CD4-positive, alpha-beta T cell (primary cell): ENCODE data around the gene SNTB2. TPM values are rescaled to one million over a fixed set of nuclear protein-coding genes. Genes with fewer than 3 reads are reported as not detected.

Experiments
- ATAC-seq: fragments of 200-7000 bp; cut with Tn5 transposase; one replicate; pipeline ENCODE4 v1.10.0; 2022; ENCODE audit warnings: mild to moderate bottlenecking; ENCODE audit not compliant: poor library complexity
- CTCF ChIA-PET: fragments of 350-600 bp; sonication (Branson Sonifier 250); formaldehyde crosslinking; loops from one replicate; lab custom pipeline; 2021; ENCODE audit warnings: antibody characterized with exemption, inconsistent platforms; lab: Charles Lee
- POLR2A ChIA-PET: fragments of 350-600 bp; sonication (Branson Sonifier 250); formaldehyde crosslinking; loops from one replicate; lab custom pipeline; 2021; ENCODE audit warnings: antibody characterized with exemption, inconsistent platforms; lab: Charles Lee
- DNase-seq, 14 experiments: peaks; one replicate each; pipeline ENCODE4 v3.0.0-alpha.2; 2013 to 2020; ENCODE audit warnings: mixed read lengths in 2 of 14
- H3K27ac ChIP-seq, 2 donors: one replicate each; pipeline versions ENCODE4 v1.5.1 to v1.7.0; 2013; ENCODE audit warnings: low read length in 2 of 2, low read depth in 1 of 2, mild to moderate bottlenecking in 1 of 2
- H3K27me3 ChIP-seq, 2 experiments: 1 replicate in 1 of 2; 2 replicates in 1 of 2; pipeline versions ENCODE4 v1.6.1 to v1.7.0; 2013; ENCODE audit warnings: low read length in 2 of 2, control low read depth in 1 of 2, mild to moderate bottlenecking in 1 of 2, moderate library complexity in 1 of 2; ENCODE audit not compliant: insufficient read depth in 2 of 2, control insufficient read depth in 1 of 2
- H3K36me3 ChIP-seq: one replicate; pipeline ENCODE4 v1.6.1; 2013; ENCODE audit warnings: low read length, control low read depth; ENCODE audit not compliant: insufficient read depth
- H3K4me1 ChIP-seq: one replicate; pipeline ENCODE4 v1.6.1; 2013; ENCODE audit warnings: low read length, control low read depth; ENCODE audit not compliant: insufficient read depth
- H3K4me3 ChIP-seq: one replicate; pipeline ENCODE4 v1.5.1; 2013; ENCODE audit warnings: mild to moderate bottlenecking, low read length, moderate library complexity
- H3K9me3 ChIP-seq, 2 experiments: 1 replicate in 1 of 2; 2 replicates in 1 of 2; pipeline versions ENCODE4 v1.6.1 to v1.7.0; 2013; ENCODE audit warnings: low read length in 2 of 2, mild to moderate bottlenecking in 2 of 2, control low read depth in 1 of 2, moderate library complexity in 1 of 2; ENCODE audit not compliant: control insufficient read depth in 1 of 2, insufficient read depth in 1 of 2
- H3K27ac Mint-ChIP-seq: one replicate; pipeline ENCODE4 v1.8.0; 2020; ENCODE audit warnings: mixed read lengths
- H3K27me3 Mint-ChIP-seq: one replicate; pipeline ENCODE4 v1.8.0; 2021; ENCODE audit warnings: mixed read lengths
- H3K36me3 Mint-ChIP-seq: one replicate; pipeline ENCODE4 v1.8.0; 2021; ENCODE audit warnings: low read depth, mixed read lengths
- H3K4me1 Mint-ChIP-seq: one replicate; pipeline ENCODE4 v1.8.0; 2021; ENCODE audit warnings: low read depth, mixed read lengths
- H3K4me3 Mint-ChIP-seq: one replicate; pipeline ENCODE4 v1.8.0; 2020; ENCODE audit warnings: mild to moderate bottlenecking, mixed read lengths
- H3K9me3 Mint-ChIP-seq: one replicate; pipeline ENCODE4 v1.8.0; 2020; ENCODE audit warnings: mixed read lengths
- intact Hi-C, 2 experiments: fragments of 100-400 bp; cut with DNase I in 1 of 2; cut with micrococcal nuclease in 1 of 2; formaldehyde crosslinking; loops; one replicate each; pipeline versions ENCODE4 v1.15.1 to v1.9.0; 2023 to 2025; cut with DNase I, micrococcal nuclease
- total RNA-seq, 174 experiments: library from RNA in 2 of 174; stranded (reverse) in 2 of 174; gene quantifications; one replicate each; pipeline ENCODE4 v1.2.3 and lab custom pipeline; 2021 to 2026
- TF ChIP-seq, protein P1 (sequence below): fragments of 200-600 bp; IDR thresholded peaks from one replicate; pipeline ENCODE4 v1.8.0; 2022; ENCODE audit warnings: antibody characterized with exemption, mild to moderate bottlenecking

Gene SNTB2
- total RNA-seq, 2 experiments from 2014 or later = 10.1 to 11.4 TPM

DNA sequence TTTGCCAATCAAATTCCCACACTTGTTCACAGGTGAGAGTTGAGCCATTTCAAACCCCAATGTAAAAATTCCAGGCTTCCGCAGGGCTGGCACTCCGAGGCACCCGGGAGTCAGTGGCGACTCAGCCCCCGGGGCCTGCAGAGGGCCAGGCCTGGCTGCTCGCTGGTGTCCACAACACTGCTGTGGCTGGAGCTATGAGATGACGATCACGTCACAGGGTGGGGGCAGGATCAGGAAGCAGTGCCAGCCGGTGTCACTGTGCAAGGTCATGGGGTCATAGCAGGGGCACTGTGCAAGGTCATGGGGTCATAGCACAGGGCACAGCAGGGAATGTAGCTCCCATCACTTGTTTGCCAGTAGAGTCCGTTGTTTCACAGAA lies 131.9 kb downstream of the SNTB2 start:
- no peak overlapping the region for H3K27ac ChIP-seq
- no peak overlapping the region for H3K4me3 ChIP-seq
- ChIA-PET POLR2A (no interaction called here), CTCF (no interaction called here)
- H3K4me1 Mint-ChIP-seq = peaks cover 9% of the 10 kb centered on the region
- H3K9me3 Mint-ChIP-seq = no peaks in the 10 kb centered on the region
- H3K27me3 Mint-ChIP-seq = no peaks in the 10 kb centered on the region
- H3K36me3 ChIP-seq = peaks cover 92% of the 10 kb centered on the region
- no peaks in the 10 kb centered on the region for H3K27me3 ChIP-seq
- no peak overlapping the region for H3K4me3 Mint-ChIP-seq
- peaks cover 8% of the 10 kb centered on the region for H3K4me1 ChIP-seq
- intact Hi-C loops = no loop called here
- no peak for DNase-seq
- H3K36me3 Mint-ChIP-seq = peaks cover 76% of the 10 kb centered on the region
- ATAC-seq = no peak
- TF ChIP-seq, protein P1, sequence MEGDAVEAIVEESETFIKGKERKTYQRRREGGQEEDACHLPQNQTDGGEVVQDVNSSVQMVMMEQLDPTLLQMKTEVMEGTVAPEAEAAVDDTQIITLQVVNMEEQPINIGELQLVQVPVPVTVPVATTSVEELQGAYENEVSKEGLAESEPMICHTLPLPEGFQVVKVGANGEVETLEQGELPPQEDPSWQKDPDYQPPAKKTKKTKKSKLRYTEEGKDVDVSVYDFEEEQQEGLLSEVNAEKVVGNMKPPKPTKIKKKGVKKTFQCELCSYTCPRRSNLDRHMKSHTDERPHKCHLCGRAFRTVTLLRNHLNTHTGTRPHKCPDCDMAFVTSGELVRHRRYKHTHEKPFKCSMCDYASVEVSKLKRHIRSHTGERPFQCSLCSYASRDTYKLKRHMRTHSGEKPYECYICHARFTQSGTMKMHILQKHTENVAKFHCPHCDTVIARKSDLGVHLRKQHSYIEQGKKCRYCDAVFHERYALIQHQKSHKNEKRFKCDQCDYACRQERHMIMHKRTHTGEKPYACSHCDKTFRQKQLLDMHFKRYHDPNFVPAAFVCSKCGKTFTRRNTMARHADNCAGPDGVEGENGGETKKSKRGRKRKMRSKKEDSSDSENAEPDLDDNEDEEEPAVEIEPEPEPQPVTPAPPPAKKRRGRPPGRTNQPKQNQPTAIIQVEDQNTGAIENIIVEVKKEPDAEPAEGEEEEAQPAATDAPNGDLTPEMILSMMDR = no peak
- no peaks in the 10 kb centered on the region for H3K9me3 ChIP-seq
- H3K27ac Mint-ChIP-seq = no peak overlapping the region

DNA sequence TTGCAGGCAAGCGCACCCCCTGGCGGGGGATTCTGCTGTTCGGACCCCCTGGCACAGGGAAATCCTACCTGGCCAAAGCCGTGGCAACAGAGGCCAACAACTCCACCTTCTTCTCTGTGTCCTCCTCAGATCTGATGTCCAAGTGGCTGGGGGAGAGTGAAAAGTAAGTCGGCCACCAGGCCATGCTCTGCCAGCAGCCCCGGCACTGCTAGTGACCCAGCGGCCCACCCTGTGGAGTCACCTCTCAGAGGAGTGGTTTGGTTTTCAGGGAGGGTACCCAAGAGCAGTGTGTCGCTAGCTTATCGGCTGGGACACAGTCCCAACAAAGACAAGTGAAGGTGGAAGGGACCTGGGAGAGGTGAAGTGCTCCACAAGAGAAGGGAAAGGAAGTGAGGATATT lies 132.4 kb downstream of the SNTB2 start:
- DNase-seq (no peak), ATAC-seq (no peak)
- H3K9me3 ChIP-seq = no peaks in the 10 kb centered on the region
- ChIA-PET CTCF (no interaction called here), POLR2A (no interaction called here)
- H3K27ac ChIP-seq = no peak overlapping the region
- Mint-ChIP-seq H3K4me3 (no peak overlapping the region), H3K4me1 (peaks cover 4% of the 10 kb centered on the region), H3K9me3 (no peaks in the 10 kb centered on the region), H3K27ac (no peak overlapping the region), H3K36me3 (peaks cover 76% of the 10 kb centered on the region), H3K27me3 (no peaks in the 10 kb centered on the region)
- peaks cover 94% of the 10 kb centered on the region for H3K36me3 ChIP-seq
- TF ChIP-seq, protein P1 = no peak
- H3K4me3 ChIP-seq = no peak overlapping the region
- peaks cover 4% of the 10 kb centered on the region for H3K4me1 ChIP-seq
- intact Hi-C loops = no loop called here
- H3K27me3 ChIP-seq = no peaks in the 10 kb centered on the region

- Mint-ChIP-seq H3K27ac (no peak overlapping the region), H3K36me3 (peaks cover 78% of the 10 kb centered on the region), H3K4me3 (no peak overlapping the region), H3K9me3 (no peaks in the 10 kb centered on the region), H3K27me3 (no peaks in the 10 kb centered on the region), H3K4me1 (no peaks in the 10 kb centered on the region)
- intact Hi-C loops = no loop called here
- Histone ChIP-seq H3K36me3 (peaks cover 95% of the 10 kb centered on the region), H3K4me3 (no peak overlapping the region), H3K9me3 (no peaks in the 10 kb centered on the region), H3K27ac (no peak overlapping the region), H3K4me1 (no peaks in the 10 kb centered on the region), H3K27me3 (no peaks in the 10 kb centered on the region)
- DNase-seq (no peak), ATAC-seq (no peak)
- TF ChIP-seq, protein P1 = no peak
- CTCF ChIA-PET = no interaction called here
- POLR2A ChIA-PET = no interaction called here
Measured at GRCh38 chr16:69319826-69320739, 133.1 kb downstream of the SNTB2 start.
